ENCODE data around the gene NUDT16.
"Not testable (repeated sequence)": the region's sequence is repeated elsewhere in the genome, so short reads cannot be mapped to it uniquely, and the experiment has no call there.

NUDT16 gene

DNA sequence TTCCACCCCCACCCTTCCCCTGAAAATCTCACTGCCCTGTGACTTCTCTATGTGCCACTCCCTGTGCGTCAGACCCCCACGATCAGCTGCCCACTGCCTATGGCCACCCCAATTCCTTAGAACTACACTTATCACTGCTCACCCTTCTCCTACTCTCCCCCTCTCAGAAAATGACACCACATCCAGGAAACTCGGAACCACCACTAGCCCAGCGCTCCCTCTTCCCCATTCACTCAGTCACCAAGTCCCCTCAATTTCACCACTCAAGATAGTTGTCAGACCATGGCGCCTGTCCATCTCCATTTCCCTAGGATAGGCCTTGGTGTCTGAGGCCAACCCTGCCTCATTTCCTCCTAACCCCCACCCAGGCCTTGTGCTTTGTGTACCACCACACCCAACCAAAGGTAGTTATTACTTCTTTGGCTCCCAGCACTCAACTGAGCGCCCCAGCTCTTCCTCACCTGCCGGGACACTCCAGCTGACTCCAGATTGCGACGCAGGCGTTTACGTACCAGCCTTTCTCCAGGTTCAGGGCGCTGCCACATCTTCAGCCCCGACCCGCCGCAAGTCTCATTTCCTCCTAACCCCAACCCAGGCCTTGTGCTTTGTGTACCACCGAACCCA lies 641 bp upstream of the NUDT16 start:
- in situ Hi-C loops (cut with MboI; ENCODE audit: low sequenced_read_pairs): not testable (repeated sequence)

DNA sequence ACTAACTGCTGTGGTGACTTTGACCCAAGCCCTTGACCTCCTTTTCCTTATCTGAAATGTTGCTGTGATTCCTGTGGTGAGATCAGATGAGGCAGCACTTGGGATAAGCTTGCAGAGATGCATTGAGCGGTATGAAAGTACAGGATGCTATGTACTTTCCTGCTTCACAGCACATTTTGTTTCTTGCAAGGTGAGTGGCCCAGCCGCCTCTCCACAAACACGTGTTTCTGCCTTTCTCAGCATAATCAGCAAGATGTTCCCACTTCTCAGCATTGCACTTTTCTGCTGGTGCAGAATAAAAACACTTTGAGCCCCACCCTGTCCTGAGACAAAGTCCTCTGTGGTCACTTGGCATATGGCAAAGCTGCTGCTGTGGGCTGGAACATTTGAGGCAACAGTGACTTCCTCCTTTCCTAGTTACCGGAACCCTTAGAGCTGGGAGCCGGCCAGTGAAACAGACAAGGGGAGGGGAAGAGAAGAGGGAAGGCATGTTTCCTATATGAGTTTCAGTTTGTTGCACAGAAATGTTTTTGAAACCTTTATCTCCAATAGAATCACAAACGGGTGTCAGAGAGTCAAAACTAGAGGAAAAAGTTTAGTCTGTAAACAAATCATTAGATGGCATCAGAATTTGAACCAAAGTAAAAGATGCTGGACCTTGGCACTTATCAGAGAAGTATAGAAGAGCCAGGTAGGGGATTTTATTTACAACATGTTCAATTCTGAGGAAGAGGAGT lies 5.0 kb downstream of the NUDT16 start:
- in situ Hi-C loops (cut with MboI; ENCODE audit: low sequenced_read_pairs): no loop called here

DNA sequence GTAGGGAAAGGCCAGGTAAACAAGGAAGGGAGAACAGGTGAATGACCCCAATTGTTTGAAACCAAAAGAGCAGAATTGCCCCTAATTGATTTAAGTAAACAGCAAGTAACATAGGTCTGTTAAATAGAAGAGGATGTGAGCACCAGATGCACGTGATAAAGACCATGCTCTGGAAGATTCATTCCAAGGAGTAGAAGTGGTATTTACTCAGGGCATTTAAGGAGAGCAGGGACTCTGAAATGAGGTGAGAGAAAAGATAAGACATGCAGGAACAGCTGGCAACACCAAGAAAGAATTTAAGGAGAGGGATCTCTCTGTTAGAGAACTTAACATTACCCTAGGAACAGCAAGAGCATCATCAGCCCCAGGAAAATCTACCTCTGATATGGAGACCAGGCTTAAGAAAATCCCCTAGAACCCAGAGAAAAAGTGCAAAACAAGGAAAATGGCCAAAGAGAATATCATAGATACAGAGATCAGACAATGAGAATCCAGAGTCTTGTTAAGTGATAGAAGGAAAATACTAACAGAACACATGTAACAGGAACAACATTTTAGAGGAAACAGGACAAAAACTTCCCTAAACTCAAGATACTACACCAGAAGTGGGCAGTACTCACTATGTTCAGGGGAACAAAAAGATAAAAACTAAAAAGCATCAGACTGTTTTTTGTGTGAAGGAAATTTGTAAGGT lies 6.4 kb downstream of the NUDT16 start:
- in situ Hi-C loops (cut with MboI; ENCODE audit: low sequenced_read_pairs): no loop called here

DNA sequence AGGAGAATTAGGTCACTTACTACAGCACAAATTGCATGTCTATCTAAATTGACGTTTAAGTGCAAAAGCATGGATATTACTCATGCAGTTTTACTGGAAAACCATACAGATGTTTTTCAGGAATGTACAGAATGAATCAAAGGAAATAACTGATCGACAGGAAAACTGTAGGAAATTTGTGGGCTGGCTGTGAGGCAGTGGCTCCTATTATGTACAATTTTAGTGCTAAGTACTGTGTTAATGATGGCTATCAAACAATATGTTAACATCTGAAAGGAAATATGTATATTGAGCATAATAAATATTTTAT lies 6.9 kb downstream of the NUDT16 start:
- in situ Hi-C loops (cut with MboI; ENCODE audit: low sequenced_read_pairs): no loop called here

DNA sequence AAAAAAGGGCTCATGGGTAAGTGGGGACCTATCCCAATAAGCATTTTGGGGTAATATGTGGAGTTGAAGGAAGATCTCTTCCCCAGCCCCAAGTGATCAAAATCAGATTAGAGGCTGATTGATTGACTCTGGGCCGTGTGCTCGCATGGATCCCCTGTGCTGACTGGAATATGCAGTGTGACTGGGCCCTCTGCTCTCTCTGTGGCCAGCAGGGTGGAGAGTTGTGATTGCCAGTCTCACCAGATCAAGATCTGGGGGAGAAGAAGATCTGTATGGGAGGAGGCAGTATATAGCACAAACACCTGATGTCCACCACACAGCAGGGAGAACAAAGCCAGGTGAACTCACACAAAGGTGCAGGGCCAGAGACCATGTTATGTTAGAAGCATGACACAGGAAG lies 8.8 kb downstream of the NUDT16 start:
- in situ Hi-C loops (cut with MboI; ENCODE audit: low sequenced_read_pairs): no loop called here

DNA sequence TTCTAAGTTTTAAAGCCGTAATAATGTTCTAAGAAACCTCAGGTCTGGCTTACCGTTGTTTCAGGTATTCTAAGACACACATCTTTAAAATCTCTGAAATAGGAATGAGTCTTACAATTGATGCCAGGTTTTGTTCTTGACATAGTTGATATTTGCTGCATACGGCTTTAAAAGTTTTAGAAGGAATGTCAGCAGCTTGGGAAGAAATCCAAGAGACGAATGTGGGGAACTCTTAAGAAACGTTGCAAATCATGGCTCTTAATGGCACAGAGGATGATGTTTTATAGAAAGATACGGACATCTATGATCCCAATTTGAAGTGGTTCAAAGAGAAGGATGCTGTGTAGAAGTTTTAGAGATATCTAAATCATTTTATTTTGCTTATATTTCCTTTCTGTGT lies 11.5 kb downstream of the NUDT16 start:
- in situ Hi-C loops (cut with MboI; ENCODE audit: low sequenced_read_pairs): no loop called here

DNA sequence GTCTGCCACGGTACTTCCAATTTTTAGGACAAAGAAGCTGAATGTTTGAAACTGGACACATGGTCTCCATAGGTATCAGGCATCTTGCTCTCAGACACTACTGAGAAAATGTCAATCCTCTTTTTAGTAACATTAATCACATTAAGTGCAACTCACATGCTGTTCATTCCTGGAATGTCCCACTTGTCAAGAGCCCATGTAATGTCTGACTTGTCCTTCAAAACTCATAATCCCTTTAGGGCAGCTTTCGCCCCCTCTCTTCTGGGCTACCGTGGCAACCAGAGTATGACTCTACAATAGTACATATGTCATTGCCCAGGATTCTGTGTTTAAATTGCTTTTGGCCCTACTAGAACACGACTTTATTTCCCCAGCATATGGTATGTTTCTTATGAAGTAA lies 12.3 kb downstream of the NUDT16 start:
- in situ Hi-C loops (cut with MboI; ENCODE audit: low sequenced_read_pairs): no loop called here

DNA sequence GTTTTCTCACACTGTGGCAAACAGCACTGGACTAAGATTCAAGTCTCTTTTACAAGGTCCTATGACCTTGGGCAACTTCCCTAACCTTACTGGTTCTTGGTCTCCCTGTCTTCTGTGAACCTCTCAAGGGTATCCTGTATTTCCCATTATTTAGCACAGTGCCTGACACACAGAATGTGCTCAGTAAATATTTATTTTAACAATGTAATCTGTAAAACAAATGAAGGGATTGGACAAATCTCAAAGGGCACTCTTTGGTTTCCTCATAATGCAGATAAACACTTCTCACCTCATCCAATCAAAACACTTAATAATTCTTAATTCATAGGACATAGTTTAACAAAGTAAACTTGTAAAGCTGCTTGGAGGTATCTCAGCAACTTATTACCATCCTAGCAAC lies 12.8 kb downstream of the NUDT16 start:
- in situ Hi-C loops (cut with MboI; ENCODE audit: low sequenced_read_pairs): no loop called here

DNA sequence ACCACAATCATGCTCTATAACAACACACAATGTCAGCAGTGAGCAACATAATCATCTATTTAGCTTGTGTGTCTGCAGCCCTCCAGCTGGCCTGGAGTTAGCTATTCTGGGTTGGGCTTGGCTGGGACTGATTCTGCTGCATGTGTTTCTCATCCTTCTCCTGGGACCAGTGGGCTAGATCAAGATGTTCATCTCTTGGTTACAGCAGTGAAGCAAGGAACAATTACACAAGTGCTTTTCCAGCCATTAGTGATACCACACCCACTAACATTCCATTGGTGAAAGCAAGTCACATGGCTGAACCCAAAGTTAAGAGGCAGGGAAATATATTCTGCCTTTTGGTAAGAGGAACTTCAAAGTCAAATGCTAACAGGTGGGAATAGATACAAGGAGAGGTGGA lies 14.6 kb downstream of the NUDT16 start:
- in situ Hi-C loops (cut with MboI; ENCODE audit: low sequenced_read_pairs): no loop called here

DNA sequence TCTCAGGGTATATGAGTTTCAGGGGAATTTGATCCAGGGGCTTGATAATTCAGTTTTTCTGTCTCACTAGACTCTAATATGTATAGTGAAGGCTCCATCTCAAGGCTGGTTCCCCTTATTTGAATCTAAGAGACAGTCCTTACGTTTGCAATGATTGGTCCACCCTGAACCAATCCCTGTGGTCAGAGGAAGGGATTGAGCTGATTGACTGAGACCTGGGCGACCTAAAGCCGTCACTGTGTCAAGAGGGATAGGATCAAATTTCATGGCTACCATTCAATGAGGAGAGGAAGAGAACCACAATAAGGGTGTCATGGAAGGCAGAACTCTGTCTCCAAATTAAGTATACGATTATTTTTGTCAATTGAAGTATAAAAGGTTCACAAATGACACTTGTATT lies 16.3 kb downstream of the NUDT16 start:
- in situ Hi-C loops (cut with MboI; ENCODE audit: low sequenced_read_pairs): no loop called here

DNA sequence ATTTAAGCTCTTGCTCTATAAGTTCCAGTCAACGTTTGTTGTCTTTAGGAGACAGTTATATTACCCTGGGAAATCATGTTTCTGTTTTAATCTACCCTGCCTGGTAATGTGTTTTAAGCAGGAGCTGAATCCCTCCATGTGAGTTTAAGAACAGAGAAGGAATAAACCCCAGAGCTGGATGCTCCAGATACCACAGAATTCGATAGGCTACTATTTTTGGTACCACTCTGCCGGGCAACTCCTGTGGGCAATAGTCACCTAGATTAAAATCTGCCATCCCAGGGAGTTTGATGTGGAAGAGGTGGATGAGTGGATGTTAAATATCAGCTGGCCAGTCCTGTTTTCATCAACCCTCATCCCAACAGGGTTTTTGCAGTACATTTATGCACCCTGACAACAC lies 20.4 kb downstream of the NUDT16 start:
- in situ Hi-C loops (cut with MboI; ENCODE audit: low sequenced_read_pairs): no loop called here

DNA sequence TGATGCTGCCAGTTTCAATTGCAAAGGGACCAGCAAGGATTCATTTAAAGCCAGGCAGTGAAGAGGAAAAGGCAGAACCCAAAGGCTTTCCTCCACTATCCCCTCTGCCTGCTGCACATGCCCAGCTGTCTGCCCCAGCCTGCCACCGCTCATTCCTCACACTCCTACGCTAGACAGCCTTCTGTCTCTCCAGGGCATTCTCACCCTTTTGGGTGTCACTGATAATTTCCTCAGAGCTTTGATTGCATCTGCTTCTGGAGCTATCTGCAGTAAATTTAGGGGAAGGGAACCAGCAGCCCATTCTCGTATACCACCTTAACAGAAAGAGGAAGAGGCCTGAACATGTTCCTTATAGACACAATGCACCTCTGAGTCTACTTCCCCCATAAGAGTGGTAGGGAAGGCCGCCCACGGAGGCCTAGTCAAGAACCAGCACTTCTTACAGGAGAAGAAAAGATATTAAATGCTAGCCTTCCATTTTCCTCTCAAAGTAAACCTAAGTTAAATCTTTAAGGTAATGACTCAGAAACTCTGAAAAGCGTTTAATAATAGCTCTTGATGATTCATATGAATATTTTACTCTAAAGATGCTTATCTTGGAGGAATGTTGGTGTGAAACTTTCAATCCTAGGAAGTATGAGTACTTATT lies 20.9 kb downstream of the NUDT16 start:
- in situ Hi-C loops (cut with MboI; ENCODE audit: low sequenced_read_pairs): no loop called here

DNA sequence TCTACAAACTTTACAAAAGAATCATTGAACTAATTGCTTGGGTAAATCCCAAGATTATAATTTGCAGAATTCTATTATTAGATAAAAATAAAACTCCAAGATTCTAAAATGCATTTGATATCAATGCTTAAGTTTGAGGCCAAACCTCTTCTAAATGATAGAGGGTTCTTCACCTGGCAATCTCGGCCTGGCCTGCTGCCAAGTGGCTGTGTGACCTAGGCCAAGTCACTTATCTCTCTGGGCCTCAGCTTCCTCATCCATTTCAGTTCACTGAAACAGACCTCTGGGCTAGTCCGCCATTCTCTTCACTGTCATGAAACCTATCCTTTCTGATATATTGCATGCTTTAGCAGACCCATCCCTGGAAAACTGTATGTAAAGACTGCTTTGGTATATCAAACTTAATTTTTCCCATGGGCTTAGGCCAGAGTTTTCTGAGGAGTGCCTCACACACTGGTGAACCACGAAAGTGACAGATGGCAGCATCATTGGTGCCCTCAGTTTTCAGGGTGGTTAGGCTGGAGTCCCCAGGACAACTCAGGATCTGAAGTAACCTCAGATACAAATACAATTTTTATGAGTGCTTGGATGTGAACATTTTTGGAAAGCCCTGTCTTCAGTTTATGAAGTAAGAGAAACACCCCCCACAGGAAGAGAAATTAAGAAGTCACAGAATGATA lies 21.8 kb downstream of the NUDT16 start:
- in situ Hi-C loops (cut with MboI; ENCODE audit: low sequenced_read_pairs): no loop called here

DNA sequence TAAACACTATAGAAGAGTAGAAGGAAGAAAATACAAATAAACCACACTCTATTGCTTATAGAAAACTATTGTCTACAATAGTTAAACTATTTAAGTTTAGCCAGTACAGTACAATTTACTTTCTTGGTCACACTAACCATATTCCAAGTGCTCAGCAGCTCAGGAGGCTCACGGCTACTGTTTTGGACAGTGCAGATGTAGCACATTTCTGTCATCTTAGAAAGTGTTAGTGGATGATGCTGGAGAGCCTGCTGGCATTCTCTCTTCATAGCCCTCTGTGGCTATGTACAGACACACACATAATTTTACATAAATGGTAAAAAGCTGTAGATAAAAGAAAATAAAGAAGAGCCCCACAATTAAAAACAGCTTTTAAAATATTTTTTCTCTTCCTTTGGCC lies 23.8 kb downstream of the NUDT16 start:
- in situ Hi-C loops (cut with MboI; ENCODE audit: low sequenced_read_pairs): no loop called here

DNA sequence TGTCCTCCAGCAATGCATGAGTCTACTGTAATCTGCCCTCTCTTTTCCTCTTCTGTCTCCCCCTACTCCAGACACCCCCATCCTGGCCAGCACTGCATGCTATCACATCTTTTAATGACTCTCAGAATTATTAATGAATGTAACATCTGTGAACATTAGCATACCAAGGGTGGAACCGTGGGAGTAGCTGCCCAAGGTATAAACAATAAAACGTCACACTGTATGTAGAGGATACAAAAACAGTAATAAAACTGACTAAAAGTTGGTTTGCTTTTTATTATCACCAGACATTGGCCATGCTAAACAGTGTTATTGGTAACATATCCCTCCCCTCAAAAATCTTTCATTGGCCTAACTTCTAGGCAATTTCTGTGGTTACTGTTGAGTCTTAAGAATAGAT lies 24.7 kb downstream of the NUDT16 start:
- in situ Hi-C loops (cut with MboI; ENCODE audit: low sequenced_read_pairs): no loop called here

DNA sequence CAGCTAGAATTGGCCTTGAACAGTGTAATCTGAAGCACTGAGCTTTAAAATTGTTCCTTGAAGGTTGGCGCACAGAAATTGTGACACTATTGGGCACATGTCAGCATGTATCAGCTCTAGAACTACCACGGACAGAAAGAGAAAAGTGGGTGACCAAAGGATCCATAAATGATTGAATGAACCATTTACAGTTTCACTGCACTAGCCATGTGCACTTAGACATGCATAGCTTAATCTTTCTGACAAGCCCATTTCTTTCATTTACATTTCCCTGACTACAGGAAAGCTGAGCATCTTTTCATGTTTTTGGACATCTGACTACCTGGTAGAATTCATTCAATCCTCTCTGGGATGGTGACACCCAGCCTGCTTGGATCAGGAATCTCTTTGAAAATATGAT lies 36.2 kb downstream of the NUDT16 start:
- in situ Hi-C loops (cut with MboI; ENCODE audit: low sequenced_read_pairs): no loop called here

DNA sequence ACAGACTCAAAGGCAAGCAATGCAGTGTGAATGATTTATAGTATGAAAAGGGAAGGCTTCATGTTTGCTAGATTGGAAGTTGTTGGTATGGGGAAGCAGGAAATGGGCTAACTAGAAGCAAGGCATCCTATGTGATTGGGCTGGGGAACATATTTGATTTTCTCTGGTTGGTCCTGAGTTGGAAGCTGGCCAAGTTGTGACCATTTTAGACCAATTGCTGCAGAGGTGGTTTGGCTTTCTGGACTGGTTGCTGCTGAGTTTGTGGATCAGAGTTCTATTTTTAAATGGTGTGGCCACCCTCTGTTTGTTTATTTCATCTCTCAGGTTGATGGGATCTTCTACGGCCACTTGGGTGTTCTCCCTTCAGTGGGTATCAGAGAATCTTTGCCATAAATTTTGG lies 39.7 kb downstream of the NUDT16 start:
- in situ Hi-C loops (cut with MboI; ENCODE audit: low sequenced_read_pairs): no loop called here

DNA sequence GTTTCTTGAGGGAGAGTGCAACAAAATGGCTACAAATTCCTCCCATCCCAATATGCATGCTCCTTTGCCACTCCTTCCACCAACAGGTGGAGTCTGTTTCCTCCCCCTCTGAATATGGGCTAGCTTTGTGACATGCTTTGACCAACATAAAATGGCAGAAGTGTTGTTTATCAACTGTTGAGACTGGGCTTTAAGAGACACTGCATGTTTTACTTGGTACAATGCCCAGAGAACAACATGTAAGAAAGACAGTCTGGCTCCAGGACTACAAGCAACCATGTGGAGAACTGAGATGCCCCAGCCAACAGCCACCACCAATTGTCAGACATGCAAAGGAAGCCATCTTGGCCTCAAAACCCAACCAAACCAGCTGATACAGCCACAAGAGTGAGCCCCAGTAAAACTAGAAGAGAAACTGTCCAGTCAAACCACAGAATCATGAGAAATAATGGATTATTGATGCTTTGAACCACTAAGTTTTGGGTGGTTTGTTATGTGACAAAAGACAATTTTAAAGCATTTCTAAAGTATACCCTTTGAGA lies 40.5 kb downstream of the NUDT16 start:
- in situ Hi-C loops (cut with MboI; ENCODE audit: low sequenced_read_pairs): no loop called here

DNA sequence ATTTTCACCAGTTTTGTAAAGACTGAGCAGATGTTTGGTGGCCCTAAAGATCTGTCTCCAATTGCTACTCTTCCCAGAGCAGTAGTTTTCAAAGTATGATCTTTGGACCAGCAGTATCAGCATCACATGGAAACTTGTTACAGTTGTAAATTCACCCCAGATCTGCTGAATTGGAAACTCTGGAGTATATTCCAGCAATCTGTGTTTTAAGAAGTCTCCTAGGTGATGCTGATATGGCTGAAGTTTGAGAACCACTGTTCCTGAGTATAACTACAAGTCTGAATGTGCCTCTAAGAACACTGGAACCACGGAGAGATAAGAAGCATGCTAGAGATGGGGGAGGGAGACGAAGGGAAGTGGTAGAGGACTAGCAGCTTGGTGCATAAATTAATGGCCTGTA lies 45.7 kb downstream of the NUDT16 start:
- in situ Hi-C loops (cut with MboI; ENCODE audit: low sequenced_read_pairs): no loop called here

DNA sequence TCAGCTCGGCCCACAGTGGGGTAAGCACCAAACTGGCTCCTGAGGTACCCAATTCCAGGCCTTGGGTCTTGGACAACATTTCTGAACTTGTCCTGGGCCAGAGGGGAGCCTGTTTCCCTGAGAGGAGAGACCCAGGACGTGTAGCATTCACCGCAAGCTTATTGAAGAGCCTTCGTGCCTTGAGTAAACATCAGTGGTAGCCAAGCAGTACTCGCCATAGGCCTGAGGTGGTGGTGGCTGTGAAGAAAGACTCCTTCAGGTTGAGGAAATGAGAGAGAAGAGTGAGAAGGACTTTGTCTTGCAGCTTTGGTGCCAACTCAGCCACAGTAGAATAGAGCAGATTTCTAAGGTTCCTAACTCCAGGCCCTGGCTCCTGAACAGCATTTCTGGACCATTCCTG lies 50.2 kb downstream of the NUDT16 start:
- in situ Hi-C loops (cut with MboI; ENCODE audit: low sequenced_read_pairs): no loop called here

DNA sequence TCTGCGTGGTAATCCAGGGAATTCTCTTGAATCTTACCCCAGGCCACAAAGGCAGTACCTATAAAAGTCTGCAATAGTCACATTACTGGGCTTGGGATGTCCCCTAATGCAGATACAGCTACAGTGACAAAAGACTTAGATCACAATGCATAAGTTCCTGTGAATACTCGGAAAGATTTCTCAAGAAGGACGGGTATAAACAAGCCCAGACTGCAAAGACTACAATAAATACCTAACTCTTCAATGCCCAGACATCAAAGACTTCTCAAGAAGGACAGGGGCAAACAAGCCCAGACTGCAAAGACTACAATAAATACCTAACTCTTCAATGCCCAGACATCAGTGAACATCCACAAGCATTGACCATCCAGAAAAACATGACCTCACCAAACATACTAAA lies 50.9 kb downstream of the NUDT16 start:
- in situ Hi-C loops (cut with MboI; ENCODE audit: low sequenced_read_pairs): no loop called here
